HCT116 (cell line): ENCODE data around the gene SLC24A1.

Experiments
- EZH2 ChIP-seq: fragments of 200-600 bp; sonication (generic); IDR thresholded peaks from 2 replicates; pipeline ENCODE4 v1.6.1; 2017; ENCODE audit warnings: antibody characterized with exemption, mixed run types
- EZH2phosphoT487 ChIP-seq: fragments of 200-600 bp; IDR thresholded peaks from 2 replicates; pipeline ENCODE4 v1.6.1; 2018; ENCODE audit warnings: antibody characterized with exemption, borderline replicate concordance
- JUND ChIP-seq: IDR thresholded peaks from 2 replicates; pipeline ENCODE4 v1.6.1; 2012
- POLR2A ChIP-seq: IDR thresholded peaks from 2 replicates; pipeline ENCODE4 v1.7.0; 2011; ENCODE audit warnings: borderline replicate concordance; ENCODE audit not compliant: insufficient read depth, insufficient read length; ENCODE audit errors: extremely low read depth
- TF ChIP-seq, protein P1 (sequence below), 3 experiments: fragments of 200-600 bp in 1 of 3; sonication (generic) in 1 of 3; IDR thresholded peaks in 2 of 3; conservative IDR thresholded peaks in 1 of 3; 2 replicates each; pipeline ENCODE4 v1.5.1; 2012 to 2017; ENCODE audit warnings: low read depth in 2 of 3, low read length in 2 of 3, antibody characterized with exemption in 1 of 3, borderline replicate concordance in 1 of 3, control low read depth in 1 of 3, mild to moderate bottlenecking in 1 of 3, mixed read lengths in 1 of 3, mixed run types in 1 of 3, moderate library complexity in 1 of 3; ENCODE audit not compliant: insufficient read depth in 1 of 3

DNA sequence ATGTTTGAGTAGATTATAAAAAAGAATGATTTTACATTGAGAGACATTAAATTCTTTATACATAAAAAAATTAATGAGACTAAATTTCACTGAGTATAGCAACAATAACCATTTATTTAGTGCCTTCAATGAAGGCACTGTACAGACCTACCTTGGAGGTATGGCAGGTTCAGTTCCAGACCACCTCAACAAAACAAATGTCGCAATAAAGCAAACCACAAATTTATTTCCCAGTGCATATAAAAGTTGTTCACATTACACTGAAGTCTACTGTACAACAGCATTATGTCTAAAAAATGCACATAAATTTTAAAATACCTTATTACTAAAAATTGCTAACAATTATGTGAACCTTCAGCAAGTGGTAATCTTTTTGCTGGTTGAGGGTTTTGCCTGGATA, 58.8 kb downstream of the SLC24A1 start:
- no peak for TF ChIP-seq EZH2
- TF ChIP-seq, protein P1, sequence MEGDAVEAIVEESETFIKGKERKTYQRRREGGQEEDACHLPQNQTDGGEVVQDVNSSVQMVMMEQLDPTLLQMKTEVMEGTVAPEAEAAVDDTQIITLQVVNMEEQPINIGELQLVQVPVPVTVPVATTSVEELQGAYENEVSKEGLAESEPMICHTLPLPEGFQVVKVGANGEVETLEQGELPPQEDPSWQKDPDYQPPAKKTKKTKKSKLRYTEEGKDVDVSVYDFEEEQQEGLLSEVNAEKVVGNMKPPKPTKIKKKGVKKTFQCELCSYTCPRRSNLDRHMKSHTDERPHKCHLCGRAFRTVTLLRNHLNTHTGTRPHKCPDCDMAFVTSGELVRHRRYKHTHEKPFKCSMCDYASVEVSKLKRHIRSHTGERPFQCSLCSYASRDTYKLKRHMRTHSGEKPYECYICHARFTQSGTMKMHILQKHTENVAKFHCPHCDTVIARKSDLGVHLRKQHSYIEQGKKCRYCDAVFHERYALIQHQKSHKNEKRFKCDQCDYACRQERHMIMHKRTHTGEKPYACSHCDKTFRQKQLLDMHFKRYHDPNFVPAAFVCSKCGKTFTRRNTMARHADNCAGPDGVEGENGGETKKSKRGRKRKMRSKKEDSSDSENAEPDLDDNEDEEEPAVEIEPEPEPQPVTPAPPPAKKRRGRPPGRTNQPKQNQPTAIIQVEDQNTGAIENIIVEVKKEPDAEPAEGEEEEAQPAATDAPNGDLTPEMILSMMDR (IDR thresholded peaks at IDR 0.05 in 2 of 3, conservative IDR thresholded peaks at IDR 0.05 in 1 of 3; ENCODE audit: borderline replicate concordance in 1 of 3, insufficient read depth in 1 of 3, low read depth in 2 of 3, low read length in 2 of 3) = no peak
- no peak for TF ChIP-seq JUND
- no peak for TF ChIP-seq POLR2A
- no peak for TF ChIP-seq EZH2phosphoT487
